ENCODE data around the gene DYNLT5.

The DYNLT5 gene

DNA sequence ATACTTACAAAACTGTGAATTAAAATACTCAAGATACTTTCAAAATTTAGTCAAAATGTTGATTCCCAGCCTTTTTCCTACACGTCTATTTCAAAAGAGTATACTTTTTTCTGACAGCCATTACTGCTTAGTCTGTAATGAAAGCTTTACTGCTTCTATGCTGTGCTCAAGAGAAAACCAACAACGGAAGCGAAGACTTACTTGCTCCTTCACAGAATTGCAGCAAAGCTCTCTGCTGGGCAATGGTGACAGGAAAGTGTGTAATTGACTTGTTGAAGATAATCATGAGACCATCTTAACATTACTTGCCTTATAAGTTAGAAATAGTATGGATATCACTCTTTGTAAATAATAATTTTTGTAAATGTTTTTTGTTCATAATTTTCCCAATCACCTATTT lies 1.7 kb upstream of the DYNLT5 start:
- H3K4me3 ChIP-seq (ENCODE audit: low read depth, low read length), result no peak overlapping the region
- TF ChIP-seq, protein P1, sequence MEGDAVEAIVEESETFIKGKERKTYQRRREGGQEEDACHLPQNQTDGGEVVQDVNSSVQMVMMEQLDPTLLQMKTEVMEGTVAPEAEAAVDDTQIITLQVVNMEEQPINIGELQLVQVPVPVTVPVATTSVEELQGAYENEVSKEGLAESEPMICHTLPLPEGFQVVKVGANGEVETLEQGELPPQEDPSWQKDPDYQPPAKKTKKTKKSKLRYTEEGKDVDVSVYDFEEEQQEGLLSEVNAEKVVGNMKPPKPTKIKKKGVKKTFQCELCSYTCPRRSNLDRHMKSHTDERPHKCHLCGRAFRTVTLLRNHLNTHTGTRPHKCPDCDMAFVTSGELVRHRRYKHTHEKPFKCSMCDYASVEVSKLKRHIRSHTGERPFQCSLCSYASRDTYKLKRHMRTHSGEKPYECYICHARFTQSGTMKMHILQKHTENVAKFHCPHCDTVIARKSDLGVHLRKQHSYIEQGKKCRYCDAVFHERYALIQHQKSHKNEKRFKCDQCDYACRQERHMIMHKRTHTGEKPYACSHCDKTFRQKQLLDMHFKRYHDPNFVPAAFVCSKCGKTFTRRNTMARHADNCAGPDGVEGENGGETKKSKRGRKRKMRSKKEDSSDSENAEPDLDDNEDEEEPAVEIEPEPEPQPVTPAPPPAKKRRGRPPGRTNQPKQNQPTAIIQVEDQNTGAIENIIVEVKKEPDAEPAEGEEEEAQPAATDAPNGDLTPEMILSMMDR (IDR thresholded peaks at IDR 0.05; ENCODE audit: low read depth, low read length), result no peak

DNA sequence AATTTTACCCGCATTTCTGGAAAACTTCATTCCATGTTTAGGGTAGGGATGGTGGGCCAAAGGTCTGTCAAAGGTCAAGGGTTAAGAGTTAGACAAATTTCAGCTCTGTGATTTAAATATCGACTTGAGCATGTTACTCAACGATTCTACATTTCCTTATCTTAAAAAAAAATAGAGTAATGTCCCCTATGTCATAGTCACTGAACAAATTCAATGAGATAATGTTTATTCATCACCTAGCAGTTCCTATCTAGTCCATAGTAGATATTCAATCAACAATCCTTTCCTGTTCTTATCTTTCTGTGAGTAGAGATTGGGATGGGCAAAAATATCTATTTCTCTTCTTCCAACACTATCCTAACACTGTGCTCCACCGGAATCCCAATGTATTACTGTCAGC lies 1.1 kb upstream of the DYNLT5 start:
- no peak overlapping the region for H3K4me3 ChIP-seq (ENCODE audit: low read depth, low read length)
- TF ChIP-seq, protein P1 (IDR thresholded peaks at IDR 0.05; ENCODE audit: low read depth, low read length), result no peak

DNA sequence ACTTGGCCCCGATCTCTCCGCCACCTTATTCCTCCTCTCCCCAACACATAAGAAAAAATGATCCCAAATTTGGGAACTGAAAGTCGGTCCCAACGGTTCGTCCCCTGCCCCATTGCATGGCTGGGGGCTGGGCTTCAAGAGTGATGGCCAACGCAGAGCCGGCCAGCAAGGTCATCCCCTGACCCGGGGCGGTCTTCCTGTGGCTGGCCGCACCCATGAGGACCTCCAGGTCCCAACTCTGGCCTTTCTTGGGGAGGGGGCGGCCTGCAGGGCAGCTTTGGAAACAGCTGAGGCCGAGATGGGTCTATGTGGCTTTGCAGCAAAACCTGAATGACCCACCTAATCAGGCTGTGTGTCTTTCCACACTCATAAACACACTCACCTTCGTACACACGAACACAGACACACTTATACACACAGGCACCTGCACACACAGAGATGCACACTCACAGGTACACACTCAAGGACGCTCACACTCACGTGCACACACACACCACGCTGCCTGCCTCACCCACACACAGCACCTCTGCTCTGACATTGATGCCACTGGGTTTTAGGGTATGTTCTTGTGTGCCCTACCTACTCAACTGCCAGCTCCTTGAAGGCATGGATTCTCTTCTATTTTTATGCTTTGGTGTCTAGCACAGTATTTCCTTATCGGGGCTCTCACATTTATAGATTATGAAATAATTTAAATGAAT lies 562 bp downstream of the DYNLT5 start:
- H3K4me3 ChIP-seq (ENCODE audit: low read depth, low read length), result peak overlapping the region; percentile 33; the same call in 1 of the 2 replicates
- TF ChIP-seq, protein P1 (IDR thresholded peaks at IDR 0.05; ENCODE audit: low read depth, low read length), result no peak

DNA sequence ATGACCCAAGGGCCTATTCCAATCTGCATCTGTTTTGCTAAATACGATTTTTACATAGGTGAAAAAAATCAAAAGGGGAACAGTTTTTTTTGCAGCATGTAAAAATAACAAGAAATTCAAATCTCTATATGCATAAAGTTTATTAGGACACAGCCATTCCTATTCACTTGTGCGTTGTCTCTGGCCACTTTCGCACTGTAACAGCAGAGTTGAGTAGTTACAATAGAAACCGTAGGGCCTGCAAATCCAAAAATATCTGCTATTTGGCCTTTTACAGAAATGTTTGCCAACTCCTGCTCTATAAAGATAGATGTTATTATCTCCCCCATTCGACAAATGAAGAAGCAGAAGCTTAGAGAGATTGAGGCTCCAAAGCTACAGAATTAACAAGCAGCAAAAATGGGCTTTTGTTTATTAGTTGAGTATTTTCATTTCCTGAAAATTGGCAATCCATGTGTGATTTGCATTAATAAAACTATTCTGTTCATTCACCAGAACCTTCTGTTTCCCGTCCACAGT lies 5.5 kb downstream of the DYNLT5 start:
- no peak overlapping the region for H3K4me3 ChIP-seq (ENCODE audit: low read depth, low read length)
- TF ChIP-seq, protein P1 (IDR thresholded peaks at IDR 0.05; ENCODE audit: low read depth, low read length), result no peak

DNA sequence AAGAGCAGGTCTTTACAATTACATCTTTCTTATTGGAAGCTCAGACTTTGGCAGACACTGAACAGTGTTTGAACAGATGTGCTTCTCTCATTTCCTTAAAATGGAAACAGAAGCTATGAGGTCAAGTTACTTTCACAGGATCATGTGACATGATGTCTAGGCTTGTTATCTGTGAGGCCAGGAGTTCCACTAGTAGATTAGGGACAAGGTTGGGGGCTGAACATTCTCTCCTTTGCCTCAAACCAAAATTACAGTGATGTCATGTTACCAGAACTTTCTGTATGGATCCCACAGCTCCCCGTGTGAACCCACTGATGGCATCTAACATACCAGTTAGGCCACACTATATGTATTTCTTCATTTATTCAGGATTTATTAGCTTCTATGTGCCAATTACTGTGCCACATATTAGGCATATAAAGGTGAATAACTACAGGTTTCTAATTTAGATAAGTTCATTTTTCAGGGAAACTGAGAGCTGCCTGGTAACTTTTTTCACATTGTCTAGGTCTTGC lies 6.0 kb downstream of the DYNLT5 start:
- TF ChIP-seq, protein P1 (IDR thresholded peaks at IDR 0.05; ENCODE audit: low read depth, low read length), result no peak

DNA sequence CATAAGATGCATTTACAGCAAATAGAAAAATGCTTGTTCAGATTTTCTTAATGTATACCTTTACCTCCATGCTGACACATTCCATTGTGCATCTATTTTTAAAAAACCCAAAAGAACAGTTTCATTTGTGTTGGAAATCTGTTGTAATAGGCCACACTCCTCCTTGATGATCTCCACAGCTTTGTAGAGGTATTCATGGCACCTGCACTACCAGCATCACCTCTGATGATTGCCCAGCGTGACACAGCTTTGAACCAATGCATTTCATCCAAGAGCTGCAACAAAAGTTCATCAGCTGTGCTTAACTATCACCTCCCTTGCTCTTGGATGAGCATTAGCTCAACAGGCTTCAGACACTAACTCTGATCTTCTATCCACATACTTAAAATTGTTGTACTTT lies 8.2 kb downstream of the DYNLT5 start:
- TF ChIP-seq, protein P1 (IDR thresholded peaks at IDR 0.05; ENCODE audit: low read depth, low read length), result no peak
- no peak overlapping the region for H3K4me3 ChIP-seq (ENCODE audit: low read depth, low read length)

More for the DNA sequence above, 6.0 kb downstream of the DYNLT5 start:
- H3K4me3 ChIP-seq (ENCODE audit: low read depth, low read length), result no peak overlapping the region

DNA sequence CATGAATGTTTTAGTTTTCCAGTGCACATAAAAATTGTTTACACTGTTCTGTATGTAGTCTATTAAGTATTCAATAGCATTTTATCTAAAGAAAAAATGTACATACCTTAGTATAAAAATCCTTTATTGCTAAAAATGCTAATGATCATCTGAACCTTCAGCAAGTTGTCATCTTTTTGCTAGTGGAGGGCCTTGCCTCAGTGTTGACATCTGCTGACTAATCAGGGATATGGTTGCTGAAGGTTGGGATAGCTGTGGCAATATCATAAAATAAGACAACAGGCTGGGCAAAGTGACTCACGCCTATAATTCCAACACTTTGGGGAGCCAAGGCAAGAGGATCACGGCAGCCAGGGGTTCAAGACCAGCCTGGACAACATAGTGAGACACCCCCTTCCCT lies 9.0 kb downstream of the DYNLT5 start:
- TF ChIP-seq, protein P1 (IDR thresholded peaks at IDR 0.05; ENCODE audit: low read depth, low read length), result no peak
- no peak overlapping the region for H3K4me3 ChIP-seq (ENCODE audit: low read depth, low read length)
